ENCODE measurements around the gene EFCAB12.

Gene EFCAB12

DNA sequence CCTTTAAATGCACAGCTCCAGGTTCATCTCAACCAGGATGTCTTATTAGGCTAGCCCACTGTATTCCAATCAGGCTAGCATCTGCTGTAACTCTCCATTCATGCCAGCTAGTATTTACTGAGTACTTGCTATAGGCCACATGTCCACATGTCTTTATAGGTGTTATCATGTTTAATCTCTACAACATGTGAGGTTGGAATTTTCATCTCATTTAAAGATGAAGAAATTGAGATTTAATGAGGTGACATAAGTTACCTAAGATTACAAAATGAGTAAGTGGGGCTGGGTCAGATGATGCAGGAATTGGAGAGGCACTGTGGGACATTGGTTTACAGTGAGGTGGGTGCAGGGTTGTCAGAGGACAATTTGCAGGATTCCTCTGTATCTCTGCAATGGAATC, 14.5 kb upstream of the EFCAB12 start:
- no peak for DNase-seq

DNA sequence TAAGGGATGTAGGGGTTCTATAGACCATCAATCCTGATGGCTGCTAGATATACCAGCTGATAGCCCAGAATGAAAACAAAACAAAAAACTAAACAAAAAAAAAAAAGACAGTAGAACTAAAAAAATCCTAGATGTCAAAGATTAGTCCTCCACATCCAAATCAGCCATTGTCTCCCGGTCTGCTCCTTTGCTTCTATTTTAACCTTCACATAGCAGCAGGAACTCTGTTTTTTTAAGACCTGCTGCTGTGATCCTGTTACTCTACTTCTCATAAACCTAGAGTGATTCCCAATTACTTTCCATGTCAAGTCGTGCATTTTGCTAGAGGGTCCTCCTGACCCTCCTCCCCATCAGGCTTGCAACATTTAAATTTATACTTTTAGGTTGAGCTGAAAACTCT, 14.1 kb upstream of the EFCAB12 start:
- DNase-seq = no peak

- no peak for DNase-seq
Observed at GRCh38 chr3:129441782-129442181, 13.3 kb upstream of the EFCAB12 start.

DNA sequence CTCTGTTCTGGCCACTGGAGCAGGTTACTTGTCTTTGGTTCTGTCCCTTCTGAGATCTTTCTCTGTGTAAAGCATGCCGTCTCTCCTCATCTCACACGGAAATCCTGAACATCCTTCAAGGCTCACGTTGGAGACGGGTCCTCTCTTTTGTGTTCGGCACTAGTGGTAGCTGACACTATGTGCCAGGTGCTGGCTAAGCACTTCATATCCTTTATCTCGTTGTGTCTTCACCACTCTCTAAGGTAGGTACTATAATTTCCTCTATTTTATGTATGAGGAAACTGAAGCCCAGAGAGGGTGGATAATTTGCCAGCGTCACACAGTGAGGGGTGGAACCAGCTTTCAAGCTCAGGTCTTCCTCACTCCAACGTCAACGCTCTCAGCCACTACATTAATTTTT, 12.8 kb upstream of the EFCAB12 start:
- peak; percentile 58 for DNase-seq

- DNase-seq = no peak
Observed at GRCh38 chr3:129440618-129441190, 12.3 kb upstream of the EFCAB12 start.

GRCh38 chr3:129439817-129440617, 11.6 kb upstream of the EFCAB12 start, which contains the start of the genes IFT122 and MBD4:
Gene IFT122 (plus strand): TSS chr3:129440224. CDS start chr3:129440331, 107 bp downstream.
Gene MBD4 (minus strand): TSS chr3:129439948. CDS start chr3:129439833, 115 bp downstream.
- peak; percentile 98 for DNase-seq

- DNase-seq = no peak
Observed at GRCh38 chr3:129439226-129439816, 10.9 kb upstream of the EFCAB12 start.

DNA sequence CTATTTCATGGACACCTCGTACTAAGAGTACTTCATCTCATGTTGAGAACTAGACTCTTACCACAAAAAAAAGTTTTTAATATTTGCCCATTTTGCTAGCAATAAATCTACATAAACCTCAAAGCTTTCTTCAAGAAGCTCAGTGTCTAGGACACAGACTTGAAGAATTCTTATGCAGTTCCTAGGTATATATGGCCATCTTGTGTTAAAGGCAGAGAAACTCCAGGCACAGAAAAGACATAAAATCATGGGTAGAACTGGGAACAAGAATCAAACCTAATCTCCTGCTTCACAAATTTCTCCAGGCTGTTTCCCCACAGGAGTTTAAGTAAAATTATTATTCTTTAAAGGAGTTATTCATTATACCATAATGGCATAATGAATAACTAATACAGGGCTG, 6.9 kb upstream of the EFCAB12 start:
- no peak for DNase-seq

GRCh38 chr3:129434140-129434539, 5.7 kb upstream of the EFCAB12 start:
- no peak for DNase-seq

GRCh38 chr3:129433565-129433964, 5.1 kb upstream of the EFCAB12 start:
- DNase-seq = no peak

- no peak for DNase-seq
Observed at GRCh38 chr3:129432671-129433070, 4.2 kb upstream of the EFCAB12 start.

- DNase-seq = no peak
Observed at GRCh38 chr3:129432036-129432435, 3.6 kb upstream of the EFCAB12 start.

GRCh38 chr3:129429602-129430001, 1.2 kb upstream of the EFCAB12 start:
- no peak for DNase-seq

- DNase-seq = no peak
Observed at GRCh38 chr3:129429080-129429451, 630 bp upstream of the EFCAB12 start.

- no peak for DNase-seq
Observed at GRCh38 chr3:129428007-129428375, 445 bp downstream of the EFCAB12 start.

- no peak for DNase-seq
Observed at GRCh38 chr3:129425619-129426018, 2.8 kb downstream of the EFCAB12 start.

GRCh38 chr3:129425213-129425612, 3.2 kb downstream of the EFCAB12 start:
- DNase-seq = no peak

DNA sequence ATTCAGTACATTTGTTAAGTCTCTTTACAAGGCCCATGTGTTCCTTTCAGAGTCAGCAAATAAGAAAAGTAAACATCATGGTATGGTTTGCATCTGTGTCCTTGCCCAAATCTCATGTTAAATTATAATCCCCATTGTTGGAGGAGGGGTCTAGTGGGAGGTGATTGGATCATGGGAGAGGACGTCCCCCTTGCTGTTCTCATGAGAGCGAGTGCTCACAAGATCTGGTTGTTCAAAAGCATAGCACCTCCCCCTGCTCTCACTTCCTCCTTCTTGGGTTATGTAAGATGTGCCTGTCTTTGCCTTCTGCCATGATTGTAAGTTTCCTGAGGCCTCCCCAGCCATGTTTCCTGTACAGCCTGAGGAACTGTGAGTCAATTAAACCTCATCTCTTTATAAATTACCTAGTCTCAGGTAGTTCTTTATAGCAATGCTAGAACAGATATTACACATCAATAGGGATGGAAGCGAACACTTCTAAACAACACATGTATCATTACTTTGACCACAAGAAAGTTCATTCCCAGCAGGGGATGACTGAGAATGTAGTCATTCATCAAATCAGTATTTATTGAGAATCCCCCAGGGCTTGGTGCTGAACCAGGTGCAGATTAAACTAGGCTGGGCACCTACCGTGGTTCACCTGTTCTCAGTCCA, 4.1 kb downstream of the EFCAB12 start:
- no peak for DNase-seq

GRCh38 chr3:129422897-129423296, 5.5 kb downstream of the EFCAB12 start:
- no peak for DNase-seq

GRCh38 chr3:129421988-129422745, 6.3 kb downstream of the EFCAB12 start:
- no peak for DNase-seq

GRCh38 chr3:129421236-129421883, 7.1 kb downstream of the EFCAB12 start:
- no peak for DNase-seq

DNA sequence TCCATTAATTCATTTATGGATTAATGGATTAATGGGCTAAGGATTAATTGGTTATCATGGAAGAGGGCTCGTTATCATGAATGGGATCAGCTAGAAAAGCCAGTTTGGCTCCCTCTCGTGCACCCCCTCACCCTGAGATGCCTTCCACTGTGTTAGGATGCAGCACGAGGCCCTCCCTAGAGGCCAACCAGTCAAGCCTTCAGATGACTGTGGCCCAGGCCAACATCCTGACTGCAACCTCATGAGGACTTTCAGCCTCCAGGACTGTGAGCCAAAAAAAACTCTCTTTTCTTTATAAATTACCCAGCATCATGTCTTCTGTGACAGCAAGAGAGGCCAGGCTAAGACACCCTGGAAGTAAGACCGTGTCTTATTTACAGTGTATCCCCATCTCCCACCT, 9.0 kb downstream of the EFCAB12 start:
- DNase-seq = no peak

Measured in activated CD8-positive, alpha-beta memory T cell treated with anti-CD3 and anti-CD28 coated beads for 24 hours (primary cell).